Tongue (tissue), 3 donors: ENCODE measurements around the gene TMEM248. TPM values are rescaled to one million over a fixed set of nuclear protein-coding genes. Genes with fewer than 3 reads are reported as not detected.
"Not testable (repeated sequence)": the region's sequence is repeated elsewhere in the genome, so short reads cannot be mapped to it uniquely, and the experiment has no call there.

ENCODE experiments used
- DNase-seq: peaks from one replicate; pipeline ENCODE4 v3.0.0-alpha.2; 2015
- small RNA-seq: library from RNA; depleted of rRNA; stranded (forward); fragments of <200 nt; gene quantifications from one replicate; pipeline ENCODE3, GENCODE V24; 2014; ENCODE audit warnings: low replicate concordance
- total RNA-seq: library from RNA; depleted of rRNA; stranded (reverse); fragments of >200 nt; gene quantifications from one replicate; pipeline ENCODE4 v1.2.3, GENCODE V29; 2014

The TMEM248 gene
- total RNA-seq, 1 donor from 2014 or later, result 74.5 TPM

GRCh38 chr7:67004145-67004544 lies 83.1 kb downstream of the TMEM248 start:
- not testable (repeated sequence) for DNase-seq

- DNase-seq, result no peak
Measured at GRCh38 chr7:67006965-67007364, 85.9 kb downstream of the TMEM248 start.

Small RNAs within 50 kb of the gene (small RNA-seq; reads per million reads assigned to genes)
- not detected for gene RF00017
- not detected for gene RN7SL43P
- gene RNU6-1254P, result not detected

Other genes starting within 250 kb of the TMEM248 start
- gene RABGEF1, start 180.5 kb upstream of the TMEM248 start, total RNA-seq, result 30.2 TPM
- 165 TPM for gene SBDS, start 74.4 kb downstream of the TMEM248 start, total RNA-seq
- 17.2 TPM for gene TYW1, start 75.6 kb downstream of the TMEM248 start, total RNA-seq